Hindlimb muscle (tissue), 1 donor: ENCODE data around the gene CAVIN2. TPM values are rescaled to one million over a fixed set of nuclear protein-coding genes. Genes with fewer than 3 reads are reported as not detected.
A peak's percentile ranks its signal among the peaks of the same experiment; 100 is the strongest.
"Not testable (repeated sequence)": the region's sequence is repeated elsewhere in the genome, so short reads cannot be mapped to it uniquely, and the experiment has no call there.

Experiments used
- DNase-seq: peaks from one replicate; pipeline ENCODE4 v3.0.0-alpha.2; 2013
- polyA plus RNA-seq: library from polyadenylated mRNA; unstranded; fragments of 120-200 nt; gene quantifications from one replicate; pipeline ENCODE4 v1.2.1, GENCODE V29; 2013; ENCODE audit not compliant: insufficient read length

The CAVIN2 gene
- polyA plus RNA-seq, 1 donor, result 41.4 TPM

GRCh38 chr2:191799526-191799925 is 47.4 kb downstream of the CAVIN2 start:
- no peak for DNase-seq

- DNase-seq, result no peak
Measured at GRCh38 chr2:191797942-191798876, 48.7 kb downstream of the CAVIN2 start.

- DNase-seq, result no peak
Measured at GRCh38 chr2:191797500-191797899, 49.4 kb downstream of the CAVIN2 start.

- no peak for DNase-seq
Measured at GRCh38 chr2:191795715-191796114, 51.2 kb downstream of the CAVIN2 start.

- no peak for DNase-seq
Measured at GRCh38 chr2:191791953-191792560, 54.8 kb downstream of the CAVIN2 start.

GRCh38 chr2:191790737-191791136 is 56.2 kb downstream of the CAVIN2 start:
- no peak for DNase-seq

GRCh38 chr2:191789796-191790195 is 57.1 kb downstream of the CAVIN2 start:
- DNase-seq, result peak; percentile 57

GRCh38 chr2:191786694-191787093 is 60.2 kb downstream of the CAVIN2 start:
- DNase-seq, result no peak

- DNase-seq, result not testable (repeated sequence)
Measured at GRCh38 chr2:191785651-191786050, 61.2 kb downstream of the CAVIN2 start.

Other genes starting within 250 kb of the CAVIN2 start
- 16.0 TPM for gene NABP1, start 169.0 kb downstream of the CAVIN2 start, polyA plus RNA-seq